Measurements from ENCODE around the gene SEC24B.
"Not testable (repeated sequence)": the region's sequence is repeated elsewhere in the genome, so short reads cannot be mapped to it uniquely, and the experiment has no call there.

The SEC24B gene

DNA sequence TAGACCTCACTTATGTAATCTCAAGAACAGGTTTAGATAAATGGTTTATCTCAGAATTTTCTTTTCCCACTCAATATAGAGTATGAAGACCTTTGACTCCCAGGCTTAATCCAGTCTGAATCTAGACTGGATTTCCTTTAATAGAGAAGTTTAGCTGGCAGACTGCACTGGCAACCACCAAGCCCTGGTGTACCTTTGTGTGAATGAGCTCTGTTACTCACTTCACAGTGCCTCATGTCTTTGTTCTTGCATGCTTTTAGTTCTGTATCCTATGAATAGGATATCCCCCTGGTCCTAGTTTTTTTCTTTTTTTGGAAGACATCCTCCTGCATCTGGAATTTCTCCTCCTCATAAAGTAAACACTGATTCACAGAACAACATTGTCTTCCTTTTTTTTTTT, 73.3 kb downstream of the SEC24B start:
- DNase-seq (ENCODE audit: low spot score): no peak

DNA sequence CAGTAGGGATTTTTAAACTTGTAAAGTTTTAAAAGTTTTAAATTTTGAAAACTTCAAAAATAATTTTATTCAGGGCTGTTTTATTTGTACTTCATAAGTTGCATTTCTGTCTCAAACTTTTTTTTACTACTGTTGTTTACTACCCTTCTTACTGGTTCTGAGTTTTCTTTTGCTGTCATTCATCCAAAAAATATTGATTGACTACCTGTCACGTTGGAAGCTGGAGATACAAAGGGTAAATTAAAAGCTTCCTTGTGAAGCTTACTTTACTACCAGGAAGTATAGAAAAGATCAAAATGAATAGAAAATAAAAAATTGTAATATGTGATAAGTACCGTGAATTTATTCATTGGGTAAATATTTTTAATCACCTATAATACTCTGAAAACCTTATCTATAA, 77.1 kb downstream of the SEC24B start:
- no peak for DNase-seq (ENCODE audit: low spot score)

DNA sequence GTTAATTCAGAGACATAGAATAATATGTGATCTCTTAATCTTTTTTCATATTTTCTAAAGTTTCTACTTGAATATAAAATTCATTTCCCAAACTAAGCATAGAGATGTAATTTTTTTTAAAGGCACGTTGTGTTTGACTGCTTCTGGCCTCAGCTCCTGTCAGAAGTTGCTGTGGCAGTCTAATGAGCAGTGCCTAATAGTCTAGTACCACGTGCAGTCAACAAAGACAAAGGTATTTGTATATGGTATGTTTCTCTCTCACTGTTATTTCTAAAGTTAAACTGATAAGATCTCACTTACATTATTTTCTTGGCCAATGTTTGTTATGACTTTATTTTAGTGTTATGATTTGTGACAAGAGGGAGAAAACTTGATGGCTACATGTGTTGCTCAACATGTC, 77.8 kb downstream of the SEC24B start:
- DNase-seq (ENCODE audit: low spot score): no peak

DNA sequence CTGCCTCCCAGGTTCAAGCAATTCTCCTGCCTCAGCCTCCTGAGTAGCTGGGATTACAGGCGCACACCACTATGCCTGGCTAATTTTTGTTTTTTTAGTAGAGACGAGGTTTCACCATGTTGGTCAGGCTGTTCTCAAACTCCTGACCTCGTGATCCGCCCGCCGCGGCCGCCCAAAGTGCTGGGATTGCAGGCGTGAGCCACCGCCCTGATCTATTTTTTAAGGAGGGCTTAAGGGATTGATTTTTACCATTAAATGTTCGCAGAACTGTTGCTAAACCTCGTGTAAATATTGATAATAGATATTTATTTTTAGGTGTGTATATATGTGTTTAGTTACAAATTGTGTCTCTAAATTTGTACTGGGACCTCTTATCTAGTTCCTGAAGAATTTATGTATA, 79.8 kb downstream of the SEC24B start:
- DNase-seq (ENCODE audit: low spot score): not testable (repeated sequence)

DNA sequence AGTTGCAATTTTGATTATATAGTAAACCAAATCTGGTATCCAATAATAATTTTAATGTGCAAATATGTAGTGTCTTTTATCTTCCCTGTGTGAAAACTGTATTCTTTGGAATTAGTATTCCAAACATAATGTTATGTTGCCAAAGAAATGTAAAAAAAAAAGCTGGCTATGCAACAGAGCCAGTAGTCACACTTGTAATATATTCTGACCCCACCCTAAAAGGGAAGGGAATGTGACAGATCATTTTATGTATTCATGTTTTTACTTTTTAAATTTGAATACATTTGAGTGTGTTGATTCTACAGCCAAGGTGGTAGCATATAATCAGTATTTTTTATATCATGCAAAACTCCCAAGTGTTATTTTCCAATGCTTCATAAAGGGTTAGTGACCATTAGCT, 98.6 kb downstream of the SEC24B start:
- DNase-seq (ENCODE audit: low spot score): no peak

DNA sequence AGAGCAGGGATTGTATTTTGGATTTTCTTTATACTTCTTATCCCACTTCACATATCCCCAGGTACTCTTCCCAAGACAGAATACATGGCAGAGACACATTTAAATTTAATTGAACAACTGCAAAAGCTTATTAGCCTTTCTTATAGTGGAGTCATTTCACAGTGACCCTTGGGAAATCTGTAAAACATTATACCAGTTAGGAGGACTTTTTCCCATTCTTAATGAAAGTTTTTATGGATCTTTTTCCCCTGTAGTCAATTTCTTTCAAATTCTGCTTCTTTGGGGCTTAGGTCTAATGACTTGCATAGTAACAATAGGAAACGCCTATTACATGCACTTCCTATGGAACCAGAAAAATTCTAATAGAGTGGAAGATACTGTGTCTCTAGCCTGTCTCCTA, 111.8 kb downstream of the SEC24B start:
- no peak for DNase-seq (ENCODE audit: low spot score)

DNA sequence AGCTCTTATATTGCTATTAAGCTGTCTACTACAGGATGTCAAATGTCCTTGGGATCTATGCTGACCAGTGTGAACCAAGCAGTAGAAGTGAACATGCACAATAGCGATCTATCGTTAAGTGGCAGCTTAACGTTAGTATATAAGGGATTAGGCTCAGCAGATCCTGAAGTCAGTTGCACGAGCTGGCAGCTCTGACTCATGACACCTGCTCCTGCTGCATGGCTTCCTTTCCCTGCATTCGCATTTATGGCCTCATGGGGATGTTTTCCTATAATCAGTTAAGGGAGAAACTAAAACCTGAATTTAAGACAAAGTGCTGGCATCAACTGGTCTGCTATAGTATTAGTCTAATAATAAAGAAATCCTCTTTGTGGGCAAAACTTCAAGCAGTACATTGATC, 113.8 kb downstream of the SEC24B start:
- no peak for DNase-seq (ENCODE audit: low spot score)

DNA sequence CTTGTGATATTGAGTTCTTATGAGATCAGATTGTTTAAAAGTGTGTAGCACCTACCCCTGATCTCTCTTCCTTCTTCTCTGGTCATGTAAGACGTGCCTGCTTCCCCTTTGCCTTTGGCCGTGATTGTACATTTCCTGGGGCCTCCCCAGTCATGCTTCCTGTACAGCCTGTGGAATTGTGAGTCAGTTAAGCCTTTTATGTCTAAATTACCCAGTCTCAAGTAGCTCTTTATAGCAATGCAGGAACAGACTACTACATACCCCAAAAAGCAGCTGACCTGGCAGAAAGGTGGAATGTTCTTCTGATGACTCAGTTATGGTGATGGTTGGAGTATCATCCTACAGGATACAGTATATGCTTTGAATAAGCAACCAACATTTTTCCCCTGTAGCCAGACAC, 115.0 kb downstream of the SEC24B start:
- DNase-seq (ENCODE audit: low spot score): no peak

DNA sequence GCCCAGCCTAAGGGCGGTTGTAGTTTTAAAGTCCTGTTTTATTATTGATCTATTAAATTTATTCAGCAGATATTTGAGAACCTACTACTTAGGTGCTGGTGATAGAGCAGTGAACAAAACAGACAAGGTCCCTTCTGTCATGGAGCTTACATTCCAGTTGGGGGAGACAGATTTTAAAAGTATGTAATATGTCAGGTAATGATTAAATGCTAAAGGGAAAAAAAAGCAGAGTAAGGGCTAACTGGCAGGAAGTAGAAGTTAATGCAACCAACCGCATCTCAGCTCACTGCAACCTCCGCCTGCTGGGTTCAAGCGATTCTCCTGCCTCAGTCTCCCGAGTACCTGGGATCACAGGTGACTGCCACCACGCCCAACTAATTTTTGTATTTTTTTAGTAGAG, 118.6 kb downstream of the SEC24B start:
- DNase-seq (ENCODE audit: low spot score): no peak

DNA sequence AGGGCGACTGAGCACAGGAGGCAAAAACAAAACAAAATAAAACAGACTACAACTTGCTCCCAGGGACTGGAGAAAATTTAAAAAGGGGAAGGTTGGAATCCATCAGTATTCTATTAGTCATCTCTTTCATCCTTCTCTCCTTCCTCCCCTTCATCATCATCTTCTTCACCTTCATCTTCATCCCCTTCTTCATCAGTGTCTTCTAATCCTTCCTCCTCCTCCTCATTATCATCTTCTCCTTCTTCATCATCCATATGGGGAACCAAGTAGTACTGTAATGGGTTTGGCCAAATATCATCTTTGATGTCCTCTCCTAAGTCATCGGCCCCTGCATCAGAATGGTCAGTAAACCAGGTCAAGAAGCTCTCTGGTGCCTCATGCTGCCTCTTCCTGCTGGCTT, 119.5 kb downstream of the SEC24B start:
- no peak for DNase-seq (ENCODE audit: low spot score)

DNA sequence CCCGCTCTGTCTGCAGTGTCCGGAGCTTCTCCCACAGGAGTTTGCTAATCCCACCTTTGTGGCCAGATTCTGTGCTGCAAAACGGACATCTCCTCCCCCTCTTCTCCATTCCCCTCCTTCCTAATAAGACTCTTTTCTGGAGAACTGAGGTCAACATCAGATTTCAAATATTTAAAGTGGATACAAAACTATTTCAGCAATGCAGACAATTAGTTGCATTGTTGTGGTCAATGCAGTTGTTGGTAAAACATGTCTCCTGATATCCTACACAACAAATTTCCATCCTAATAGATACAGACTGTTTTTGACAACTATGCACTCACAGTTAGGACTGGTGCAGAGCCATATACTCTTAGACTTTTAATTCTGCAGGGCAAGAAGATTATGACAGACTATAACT, 121.4 kb downstream of the SEC24B start:
- DNase-seq (ENCODE audit: low spot score): no peak

DNA sequence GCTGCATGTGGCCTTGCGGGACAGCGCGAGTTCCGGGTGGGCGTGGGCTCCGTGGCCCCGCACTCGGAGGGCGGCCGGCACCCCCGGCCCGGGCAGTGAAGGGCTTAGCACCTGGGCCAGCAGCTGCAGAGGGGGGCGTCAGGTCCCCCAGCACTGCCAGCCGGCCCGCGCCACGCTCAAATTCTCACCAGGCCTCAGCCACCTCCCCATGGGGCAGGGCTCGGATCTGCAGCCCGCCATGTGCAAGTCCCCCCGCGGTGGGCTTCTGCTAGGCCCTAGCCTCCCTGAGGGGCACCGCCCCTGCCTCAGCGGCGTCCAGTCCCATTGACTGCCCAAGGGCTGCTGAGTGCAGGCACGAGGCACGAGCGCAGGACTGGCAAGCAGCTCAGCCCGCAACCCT, 123.8 kb downstream of the SEC24B start:
- no peak for DNase-seq (ENCODE audit: low spot score)

DNA sequence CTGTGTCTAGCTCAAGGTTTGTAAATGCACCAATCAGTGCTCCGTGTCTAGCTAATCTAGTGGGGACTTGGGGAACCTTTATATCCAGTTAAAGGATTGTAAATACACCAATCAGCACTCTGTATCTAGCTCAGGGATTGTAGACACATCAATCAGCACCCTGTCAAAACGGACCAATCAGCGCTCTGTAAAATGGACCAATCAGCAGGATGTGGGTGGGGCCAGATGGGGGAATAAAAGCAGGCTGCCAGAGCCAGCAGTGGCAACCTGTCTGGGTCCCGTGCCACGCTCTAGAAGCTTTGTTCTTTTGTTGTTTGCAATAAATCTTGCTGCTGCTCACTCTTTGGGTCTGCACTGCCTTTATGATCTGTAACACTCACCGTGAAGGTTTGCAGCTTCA, 124.5 kb downstream of the SEC24B start:
- not testable (repeated sequence) for DNase-seq (ENCODE audit: low spot score)

DNA sequence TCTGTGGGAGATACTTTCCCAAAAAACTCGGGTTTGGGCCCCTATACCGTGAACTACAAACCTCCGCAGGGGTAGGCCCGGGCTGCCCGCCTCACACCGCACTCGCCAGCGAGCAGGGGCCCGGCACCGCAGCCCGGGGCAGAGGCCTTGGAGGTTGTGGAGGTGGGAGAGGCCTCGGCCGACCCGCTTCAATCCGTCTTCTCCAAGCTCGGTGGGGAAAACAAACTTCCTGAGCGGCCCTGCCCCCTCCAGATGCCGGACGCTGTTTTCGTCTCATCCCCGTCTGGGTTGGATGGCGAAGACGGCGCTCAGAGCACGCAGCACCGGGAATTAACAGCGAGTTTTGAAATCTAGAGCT, 126.0 kb downstream of the SEC24B start:
- peak; percentile 11 for DNase-seq (ENCODE audit: low spot score)

DNA sequence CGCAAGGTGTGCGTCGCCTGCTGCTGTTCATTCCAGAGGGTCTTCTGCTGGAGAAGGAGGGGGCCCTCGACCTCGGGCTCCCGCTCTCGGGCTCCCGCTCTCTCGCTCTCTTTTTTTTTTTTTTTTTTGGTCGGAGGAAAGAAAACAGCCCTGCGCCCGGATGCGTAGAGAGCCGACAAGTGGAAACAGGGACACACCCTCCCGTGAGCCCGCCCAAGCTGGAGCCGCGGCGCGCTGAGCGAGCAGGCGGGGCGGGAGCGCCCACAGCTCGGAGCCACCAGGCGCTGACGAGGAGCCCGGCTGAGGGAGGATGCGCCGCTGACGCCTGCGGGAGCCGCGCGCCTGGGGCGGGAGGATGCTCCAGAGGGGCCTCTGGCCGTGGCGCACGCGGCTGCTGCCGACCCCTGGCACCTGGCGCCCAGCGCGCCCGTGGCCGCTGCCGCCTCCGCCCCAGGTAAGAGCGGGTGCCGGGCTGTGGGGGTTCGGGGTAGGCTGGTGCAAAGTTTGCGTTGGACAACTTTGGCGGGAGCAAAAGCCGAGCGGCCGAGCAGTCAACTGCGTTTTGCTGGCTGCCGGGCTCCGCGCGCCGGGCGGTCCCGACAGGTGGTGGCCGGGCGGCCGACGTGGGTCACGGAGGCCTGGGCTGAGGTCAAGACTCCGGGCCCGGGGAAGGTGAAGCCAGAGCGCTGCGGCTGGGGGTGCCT, 126.5 kb downstream of the SEC24B start, which contains the start of gene MCUB:
Gene MCUB (plus strand): TSS at position 264 of the 704 bp plus-strand sequence. CDS start 92 bp downstream, at position 356.
- peak; percentile 54 for DNase-seq (ENCODE audit: low spot score)

DNA sequence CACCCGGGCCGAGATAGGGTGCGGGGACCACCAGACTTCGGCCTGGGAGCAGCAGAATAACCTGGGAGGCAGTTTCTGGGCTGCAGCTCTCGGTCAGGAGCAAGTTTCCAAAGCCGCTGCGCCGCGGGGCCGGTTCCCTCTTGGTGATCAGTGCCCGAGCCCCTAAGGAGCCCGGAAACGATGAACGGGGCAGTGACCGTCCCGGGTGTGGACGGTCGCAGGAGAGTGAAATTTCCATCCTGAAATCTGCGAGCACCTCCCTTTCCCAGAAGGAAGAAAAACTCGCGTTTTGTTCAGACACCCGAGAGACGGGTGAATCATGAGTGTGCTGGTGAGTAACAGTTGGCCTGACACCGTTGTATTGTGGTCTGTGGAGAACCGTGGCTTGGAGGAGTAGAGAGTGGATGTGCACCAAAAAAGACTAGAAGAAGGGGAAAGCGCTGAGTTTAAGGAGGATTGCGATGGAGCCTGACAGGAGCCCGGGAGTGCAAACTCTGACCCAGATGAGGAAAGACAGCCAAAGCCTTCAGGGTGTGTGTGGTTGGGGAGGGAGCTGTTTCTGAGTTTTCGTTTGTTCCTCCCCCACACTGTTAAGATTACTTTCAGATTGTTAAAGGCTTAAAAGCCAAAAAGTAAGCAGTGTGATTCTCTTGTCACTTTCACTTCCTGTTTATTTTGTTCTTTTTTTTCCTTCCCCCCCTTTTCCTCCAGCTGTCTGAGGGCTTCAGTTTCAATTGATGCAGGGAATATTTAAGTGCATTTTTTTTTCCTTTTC, 127.3 kb downstream of the SEC24B start:
- DNase-seq (ENCODE audit: low spot score): peak; percentile 43

DNA sequence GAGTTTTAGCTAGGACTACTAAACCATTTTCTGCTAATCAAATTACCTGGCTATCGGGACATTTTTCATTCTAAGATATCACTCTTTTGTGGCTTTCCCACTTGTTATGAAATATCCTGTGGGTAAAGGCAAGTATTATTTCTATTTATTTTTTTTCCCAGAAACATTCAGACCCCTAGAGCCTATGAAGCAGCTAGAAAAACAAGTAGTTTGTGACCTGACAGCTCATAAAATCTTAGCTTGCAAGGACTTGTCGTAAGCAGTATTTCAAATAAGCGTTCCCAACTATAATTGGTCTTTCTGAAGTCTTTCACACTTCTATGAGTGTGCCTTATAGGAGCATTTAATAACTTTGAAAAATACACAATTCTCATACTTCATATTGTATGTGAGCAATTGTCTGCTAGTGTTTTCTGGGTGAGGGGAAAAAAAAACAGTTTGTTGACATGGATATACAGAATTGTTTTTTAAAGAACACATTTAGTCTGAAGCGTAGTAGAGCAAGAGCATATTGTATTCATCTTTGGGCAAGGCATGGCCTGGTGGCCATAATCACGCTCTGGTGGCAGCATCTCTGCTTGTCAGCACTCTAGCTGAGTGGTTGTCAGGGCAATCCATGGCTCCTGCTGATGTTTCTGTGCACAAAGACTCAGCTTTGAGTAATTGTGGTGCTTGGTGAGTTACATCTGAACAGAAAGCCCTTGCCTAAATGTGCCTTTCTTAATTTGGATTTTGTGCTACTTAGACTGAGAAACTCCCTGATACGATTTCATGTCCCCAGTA, 129.0 kb downstream of the SEC24B start:
- no peak for DNase-seq (ENCODE audit: low spot score)

DNA sequence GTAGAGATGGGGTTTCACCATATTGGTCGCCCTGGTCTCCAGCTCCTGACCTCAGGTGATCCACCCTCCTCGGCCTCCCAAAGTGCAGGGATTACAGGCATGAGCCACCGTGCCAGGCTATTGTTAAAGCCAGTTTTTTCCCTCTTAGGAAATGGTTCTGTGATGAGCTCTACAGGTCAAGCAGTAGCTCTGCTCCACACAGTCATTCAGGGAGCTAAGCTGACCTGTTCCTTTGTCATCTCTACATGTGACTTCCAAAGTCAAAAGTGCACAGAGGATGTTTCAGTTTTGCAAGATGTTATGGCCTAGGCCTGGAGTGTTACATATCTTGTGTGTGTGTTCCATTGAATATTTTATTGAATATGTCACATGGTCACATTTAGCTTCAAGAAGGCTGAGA, 137.9 kb downstream of the SEC24B start:
- DNase-seq (ENCODE audit: low spot score): no peak

DNA sequence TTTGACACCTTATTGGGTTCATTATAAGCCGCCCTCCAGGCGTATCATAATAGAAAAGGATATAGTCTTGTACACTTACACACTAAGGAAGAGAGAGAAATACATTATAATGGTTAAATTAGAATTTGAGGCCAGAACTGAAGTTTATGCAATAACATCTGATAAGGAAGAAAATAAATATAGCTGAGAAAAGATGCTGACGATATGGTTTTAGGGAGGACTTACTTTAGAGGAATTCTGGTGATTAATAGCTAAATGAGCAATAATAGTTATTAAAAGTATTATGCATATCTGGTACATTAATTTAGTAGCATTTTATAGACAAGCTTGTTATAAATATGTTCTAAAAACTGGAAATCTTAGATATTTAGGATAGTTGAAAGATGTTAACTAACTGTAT, 138.5 kb downstream of the SEC24B start:
- no peak for DNase-seq (ENCODE audit: low spot score)

DNA sequence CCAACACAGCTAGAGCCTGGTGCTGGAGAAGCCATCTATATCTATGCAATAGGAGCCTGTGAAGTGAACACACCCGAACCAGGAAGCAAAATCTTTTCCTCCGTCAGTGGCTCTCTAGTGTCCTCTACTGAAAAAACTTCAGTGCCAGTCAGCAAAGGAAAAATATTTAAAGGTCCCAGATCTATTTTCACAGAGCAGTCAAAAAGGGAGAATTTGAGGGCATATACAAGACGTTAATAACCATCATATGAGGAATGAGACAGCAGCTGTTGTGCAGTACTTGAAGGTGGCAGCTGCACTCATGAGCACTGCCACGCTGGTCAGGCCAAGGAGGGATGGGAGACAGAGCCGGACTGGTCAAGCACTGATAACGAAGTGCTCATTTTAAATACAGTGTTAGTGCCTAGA, 140.8 kb downstream of the SEC24B start:
- DNase-seq (ENCODE audit: low spot score): no peak

DNA sequence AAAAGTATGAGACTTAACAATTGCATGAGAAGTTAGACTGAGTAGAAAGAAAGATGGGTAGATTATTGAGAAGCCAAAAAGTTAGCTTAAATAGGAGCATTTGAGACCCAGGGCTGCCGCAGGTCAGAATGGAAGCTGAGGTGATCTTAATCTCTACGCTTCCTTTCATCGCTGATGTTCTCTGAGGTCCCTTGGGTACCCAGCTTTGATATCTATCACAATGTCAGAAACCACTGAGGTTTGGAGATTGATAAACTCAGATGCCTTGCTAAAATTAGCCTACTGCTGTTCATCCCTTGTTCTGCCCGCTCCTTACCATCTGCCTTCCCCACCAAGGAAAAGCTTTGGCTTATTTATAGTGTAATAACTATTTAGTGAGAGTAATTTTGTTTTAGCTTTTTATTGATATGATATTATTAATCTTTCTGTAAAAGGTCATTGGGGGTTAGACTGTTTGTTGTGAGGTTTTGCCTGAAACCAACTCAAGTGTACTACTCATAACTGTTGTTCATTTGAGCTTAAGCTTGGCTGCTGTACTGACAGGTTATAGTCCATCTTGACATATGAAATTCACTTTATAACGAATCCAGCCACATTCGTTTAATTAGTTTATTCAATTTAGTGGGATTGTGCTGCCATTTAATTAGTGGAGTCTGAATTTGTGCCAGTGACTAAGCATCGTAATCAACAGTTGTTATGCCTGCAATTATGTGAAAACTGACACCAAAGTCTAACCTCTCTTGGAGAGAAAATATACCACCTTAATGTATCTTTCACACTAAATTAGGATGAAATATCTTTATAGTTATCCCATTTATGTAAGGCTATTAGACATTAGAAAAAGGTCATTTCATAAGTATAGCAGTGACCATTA, 141.6 kb downstream of the SEC24B start:
- DNase-seq (ENCODE audit: low spot score): no peak

DNA sequence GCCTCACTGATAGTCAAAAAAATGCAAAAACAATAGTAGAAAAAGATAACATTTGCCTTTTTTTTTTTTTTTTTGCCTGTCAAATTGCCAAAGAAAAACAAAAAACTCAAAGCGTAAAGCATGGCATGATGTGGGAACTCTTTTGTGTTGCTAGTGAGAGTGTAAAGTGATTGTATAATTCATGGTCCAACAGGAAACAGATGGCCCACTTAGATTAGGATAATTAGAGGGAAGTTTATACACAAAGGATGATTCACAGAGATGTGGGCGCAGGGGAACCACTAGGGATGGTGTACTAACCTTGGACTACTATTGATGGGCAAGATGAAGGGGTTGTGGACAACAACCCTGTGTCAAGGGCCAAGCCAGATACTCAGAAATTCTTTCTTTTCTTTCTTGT, 142.8 kb downstream of the SEC24B start:
- no peak for DNase-seq (ENCODE audit: low spot score)
